SU-DHL-6 (cell line): ENCODE measurements around the gene ZGPAT.
A peak's percentile ranks its signal among the peaks of the same experiment; 100 is the strongest.

Source experiments
- H2AFZ ChIP-seq: fragments of 200-600 bp; sonication (generic); 2 replicates; pipeline ENCODE4 v1.6.1; 2014; ENCODE audit warnings: low read depth, mild to moderate bottlenecking, moderate library complexity, mixed read lengths, antibody characterized with exemption, low read length; ENCODE audit not compliant: severe bottlenecking
- H3F3A ChIP-seq: fragments of 200-600 bp; shearing (Covaris generic); 2 replicates; pipeline ENCODE4 v1.6.0; 2016; ENCODE audit warnings: antibody characterized with exemption, mild to moderate bottlenecking; ENCODE audit not compliant: insufficient read depth
- H3K27ac ChIP-seq: fragments of 200-600 bp; sonication (generic); 2 replicates; pipeline ENCODE4 v1.5.1; 2016; ENCODE audit warnings: low read depth, mild to moderate bottlenecking, low read length, moderate library complexity, mixed read lengths
- H3K27me3 ChIP-seq: fragments of 200-600 bp; sonication (generic), shearing (Covaris generic); 2 replicates; pipeline ENCODE4 v1.6.0; 2014; ENCODE audit warnings: mild to moderate bottlenecking, low read length
- H3K36me3 ChIP-seq: fragments of 200-600 bp; sonication (generic); 2 replicates; pipeline ENCODE4 v1.6.1; 2014; ENCODE audit warnings: mild to moderate bottlenecking, low read length, mixed read lengths
- H3K4me2 ChIP-seq: fragments of 300-600, 200-600 bp; shearing (Covaris generic), sonication (generic); 2 replicates; pipeline ENCODE4 v1.6.0; 2014; ENCODE audit warnings: low read length, low read depth, mild to moderate bottlenecking; ENCODE audit not compliant: poor library complexity, severe bottlenecking
- H3K4me3 ChIP-seq: fragments of 200-600 bp; sonication (generic); 2 replicates; pipeline ENCODE4 v1.5.1; 2014; ENCODE audit warnings: antibody characterized with exemption, low read length, mild to moderate bottlenecking, mixed read lengths; ENCODE audit not compliant: insufficient read depth, poor library complexity, severe bottlenecking
- H3K79me2 ChIP-seq: fragments of 200-600 bp; sonication (generic); 2 replicates; pipeline ENCODE4 v1.6.1; 2014; ENCODE audit warnings: mild to moderate bottlenecking, low read length, moderate library complexity; ENCODE audit not compliant: insufficient read depth
- H3K9ac ChIP-seq: fragments of 200-600 bp; sonication (generic); 2 replicates; pipeline ENCODE4 v1.7.0; 2014; ENCODE audit warnings: mild to moderate bottlenecking, low read length
- H3K9me2 ChIP-seq: fragments of 200-600 bp; sonication (generic); replicated peaks from 2 replicates; pipeline ENCODE4 v1.6.1; 2014; ENCODE audit warnings: low read length; ENCODE audit not compliant: insufficient read depth
- H3K9me3 ChIP-seq: fragments of 200-600 bp; sonication (generic); 2 replicates; pipeline ENCODE4 v1.6.1; 2014; ENCODE audit warnings: low read length, mixed read lengths; ENCODE audit not compliant: insufficient read depth
- H4K20me1 ChIP-seq: fragments of 200-600 bp; sonication (generic); 2 replicates; pipeline ENCODE4 v1.6.1; 2014; ENCODE audit warnings: low read depth, mild to moderate bottlenecking, antibody characterized with exemption, low read length, moderate library complexity, mixed read lengths
- CTCF ChIP-seq: fragments of 200-600 bp; sonication (generic); IDR thresholded peaks from one replicate; pipeline ENCODE4 v1.5.1; 2017; ENCODE audit warnings: antibody characterized with exemption, mild to moderate bottlenecking, low read length, moderate library complexity; ENCODE audit not compliant: insufficient read depth, poor library complexity, severe bottlenecking
- EZH2phosphoT487 ChIP-seq: fragments of 200-600 bp; sonication (generic), shearing (Covaris generic); conservative IDR thresholded peaks from 2 replicates; pipeline ENCODE4 v1.6.1; 2018; ENCODE audit warnings: mild to moderate bottlenecking, antibody characterized with exemption, low read length, moderate library complexity, mixed read lengths

The ZGPAT gene

GRCh38 chr20:63745961-63746731, 38.3 kb downstream of the ZGPAT start:
- no peak overlapping the region for H3K27ac ChIP-seq
- H3K27me3 ChIP-seq = no peaks in the 10 kb centered on the region
- peaks cover 14% of the 10 kb centered on the region; the same call in 1 of the 2 replicates for H3F3A ChIP-seq
- H3K9me2 ChIP-seq = no peaks in the 10 kb centered on the region
- H3K79me2 ChIP-seq = no peaks in the 10 kb centered on the region
- H3K4me2 ChIP-seq = no peak overlapping the region
- H3K9ac ChIP-seq = no peak overlapping the region
- H3K9me3 ChIP-seq = no peaks in the 10 kb centered on the region
- H3K36me3 ChIP-seq = no peaks in the 10 kb centered on the region
- H4K20me1 ChIP-seq = no peaks in the 10 kb centered on the region
- H2AFZ ChIP-seq = no peak overlapping the region
- TF ChIP-seq EZH2phosphoT487 (no peak), CTCF (no peak)
- no peak overlapping the region for H3K4me3 ChIP-seq

DNA sequence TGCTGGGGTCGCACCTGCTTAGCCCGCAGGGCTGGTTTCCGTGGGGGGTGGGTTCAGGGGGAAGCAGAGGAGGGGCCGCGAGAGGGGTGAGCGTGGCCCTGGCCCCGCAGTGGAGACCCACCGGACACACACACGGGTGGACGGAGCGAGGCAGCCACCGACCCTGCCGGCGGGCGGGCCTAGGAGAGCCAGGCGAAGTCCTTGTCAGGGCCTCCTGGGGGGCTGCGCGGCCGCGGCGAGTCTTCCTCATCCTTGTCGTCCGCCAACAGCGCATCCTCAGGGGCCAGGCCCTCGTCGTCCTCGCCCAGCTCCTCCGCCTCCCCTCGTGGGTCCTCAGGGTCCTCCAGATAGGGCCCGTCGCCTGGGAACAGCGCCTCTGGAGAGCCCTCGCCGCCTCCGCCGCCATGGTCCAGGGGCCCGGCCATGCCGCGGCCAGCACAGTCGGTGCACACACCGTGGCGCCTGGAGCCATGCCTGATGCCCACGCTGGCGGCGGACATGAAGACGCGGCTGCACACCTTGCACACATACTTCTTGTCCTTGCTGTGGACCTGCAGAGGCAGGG, 39.0 kb downstream of the ZGPAT start:
- Histone ChIP-seq H3K9me3 (no peaks in the 10 kb centered on the region), H3K4me3 (no peak overlapping the region), H3K79me2 (no peaks in the 10 kb centered on the region), H3K9ac (no peak overlapping the region), H2AFZ (no peak overlapping the region), H3F3A (peaks cover 14% of the 10 kb centered on the region; the same call in 1 of the 2 replicates), H3K4me2 (no peak overlapping the region), H3K27me3 (no peaks in the 10 kb centered on the region), H4K20me1 (no peaks in the 10 kb centered on the region), H3K36me3 (no peaks in the 10 kb centered on the region), H3K27ac (no peak overlapping the region), H3K9me2 (no peaks in the 10 kb centered on the region)
- TF ChIP-seq CTCF = no peak
- TF ChIP-seq EZH2phosphoT487 = no peak

DNA sequence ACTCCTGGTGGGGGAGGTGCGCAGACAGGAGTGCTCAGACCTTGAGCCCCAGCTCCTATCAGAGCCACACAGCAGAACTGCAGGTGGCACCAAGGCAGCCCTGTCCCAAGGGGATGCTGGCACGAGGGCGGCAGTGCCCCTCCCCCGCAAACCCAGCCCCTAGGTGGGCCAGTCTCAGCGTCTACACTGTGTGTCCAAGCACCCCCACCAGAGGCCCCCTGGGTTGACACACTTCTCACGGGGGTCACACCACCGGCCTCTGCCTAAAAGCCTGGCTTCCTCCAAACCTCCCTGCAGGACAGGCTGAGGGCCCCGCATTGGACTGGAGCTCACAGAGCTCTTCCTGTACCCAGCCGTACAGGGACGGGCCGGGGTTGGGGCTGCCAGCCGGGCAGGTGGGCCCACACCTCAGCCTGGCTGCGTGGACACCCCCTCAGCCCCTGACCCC, 39.8 kb downstream of the ZGPAT start:
- Histone ChIP-seq H3K4me2 (peak overlapping the region; percentile 4), H3K36me3 (no peaks in the 10 kb centered on the region), H4K20me1 (no peaks in the 10 kb centered on the region), H3K4me3 (no peak overlapping the region), H3F3A (peaks cover 14% of the 10 kb centered on the region; the same call in 1 of the 2 replicates), H3K9ac (no peak overlapping the region), H3K79me2 (no peaks in the 10 kb centered on the region), H3K27me3 (no peaks in the 10 kb centered on the region), H3K27ac (no peak overlapping the region), H3K9me3 (no peaks in the 10 kb centered on the region), H2AFZ (no peak overlapping the region), H3K9me2 (no peaks in the 10 kb centered on the region)
- TF ChIP-seq EZH2phosphoT487 = no peak
- no peak for TF ChIP-seq CTCF
